C4-2B (cell line): ENCODE results near the gene MACROD1.

ENCODE experiments used
- ZFX ChIP-seq: fragments of 450-650 bp; IDR thresholded peaks from 2 replicates; pipeline ENCODE4 v1.6.1; 2017
- TF ChIP-seq, protein P1 (sequence below): fragments of 450-650 bp; conservative IDR thresholded peaks from 2 replicates; pipeline ENCODE4 v1.5.1; 2017; ENCODE audit warnings: mild to moderate bottlenecking

DNA sequence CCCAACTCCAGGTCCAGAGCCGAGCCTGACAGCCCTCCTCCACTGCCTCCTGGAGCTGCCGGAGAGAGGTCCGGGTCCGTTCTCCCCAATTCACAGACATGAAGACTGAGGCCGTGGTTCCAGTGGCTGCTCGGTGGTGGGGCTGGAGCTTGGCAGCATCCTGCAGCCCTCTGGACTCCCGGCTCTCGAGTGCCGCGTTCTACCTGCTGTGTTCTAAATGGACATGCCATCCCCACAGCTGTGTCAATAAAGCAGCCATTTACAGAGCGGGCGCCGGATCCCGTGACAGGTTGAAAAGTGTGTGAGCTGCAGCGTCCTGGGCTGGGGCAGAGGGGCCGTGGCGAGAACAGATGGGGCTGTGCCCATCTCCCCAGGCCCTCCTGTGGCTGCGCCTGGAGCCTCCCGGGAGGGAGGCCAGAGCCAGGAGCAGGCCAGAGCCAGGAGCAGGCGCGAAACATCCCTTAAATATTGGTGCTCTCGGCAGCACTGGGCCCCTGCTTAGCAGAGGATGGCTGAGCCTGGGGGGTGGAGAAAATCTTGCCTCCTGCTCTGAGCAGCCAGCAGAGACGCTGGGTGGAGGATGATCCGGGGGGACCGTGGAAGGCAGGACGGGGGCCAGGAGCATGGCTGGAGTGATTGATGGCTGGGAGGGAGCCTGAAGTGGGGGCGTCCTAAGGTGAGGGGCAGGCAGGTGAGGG lies 84.0 kb downstream of the MACROD1 start:
- TF ChIP-seq, protein P1, sequence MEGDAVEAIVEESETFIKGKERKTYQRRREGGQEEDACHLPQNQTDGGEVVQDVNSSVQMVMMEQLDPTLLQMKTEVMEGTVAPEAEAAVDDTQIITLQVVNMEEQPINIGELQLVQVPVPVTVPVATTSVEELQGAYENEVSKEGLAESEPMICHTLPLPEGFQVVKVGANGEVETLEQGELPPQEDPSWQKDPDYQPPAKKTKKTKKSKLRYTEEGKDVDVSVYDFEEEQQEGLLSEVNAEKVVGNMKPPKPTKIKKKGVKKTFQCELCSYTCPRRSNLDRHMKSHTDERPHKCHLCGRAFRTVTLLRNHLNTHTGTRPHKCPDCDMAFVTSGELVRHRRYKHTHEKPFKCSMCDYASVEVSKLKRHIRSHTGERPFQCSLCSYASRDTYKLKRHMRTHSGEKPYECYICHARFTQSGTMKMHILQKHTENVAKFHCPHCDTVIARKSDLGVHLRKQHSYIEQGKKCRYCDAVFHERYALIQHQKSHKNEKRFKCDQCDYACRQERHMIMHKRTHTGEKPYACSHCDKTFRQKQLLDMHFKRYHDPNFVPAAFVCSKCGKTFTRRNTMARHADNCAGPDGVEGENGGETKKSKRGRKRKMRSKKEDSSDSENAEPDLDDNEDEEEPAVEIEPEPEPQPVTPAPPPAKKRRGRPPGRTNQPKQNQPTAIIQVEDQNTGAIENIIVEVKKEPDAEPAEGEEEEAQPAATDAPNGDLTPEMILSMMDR, result no peak
- TF ChIP-seq ZFX, result no peak
